H1 (cell line): Measurements from ENCODE around the gene PLXNA3. TPM values are rescaled to one million over a fixed set of nuclear protein-coding genes. Genes with fewer than 3 reads are reported as not detected.

Experiments
- BCL11A ChIP-seq, 2 experiments: IDR thresholded peaks; one replicate each; pipeline ENCODE4 v1.6.1; 2011; ENCODE audit warnings: low read depth in 2 of 2, low read length in 2 of 2, mild to moderate bottlenecking in 2 of 2
- CREB1 ChIP-seq: IDR thresholded peaks from 2 replicates; pipeline ENCODE4 v1.6.1; 2012; ENCODE audit warnings: inconsistent platforms
- CTBP2 ChIP-seq: IDR thresholded peaks from 2 replicates; pipeline ENCODE4 v1.7.0; 2011; ENCODE audit warnings: borderline replicate concordance, mild to moderate bottlenecking, moderate library complexity, mixed read lengths, low read length; ENCODE audit not compliant: insufficient read depth, insufficient read length
- GTF2F1 ChIP-seq: IDR thresholded peaks from 2 replicates; pipeline ENCODE4 v1.6.1; 2012; ENCODE audit warnings: low read depth, low read length, improper control_type of control experiment, borderline replicate concordance
- HDAC2 ChIP-seq, 2 experiments: fragments of 300-600 bp in 1 of 2; sonication (generic) in 1 of 2; IDR thresholded peaks; 2 replicates each; pipeline ENCODE4 v1.6.1; 2011 to 2012; ENCODE audit warnings: low read depth in 2 of 2, low read length in 2 of 2, mild to moderate bottlenecking in 2 of 2, moderate library complexity in 2 of 2, borderline replicate concordance in 1 of 2, inconsistent platforms in 1 of 2
- KDM1A ChIP-seq: fragments of 200-600, 300-600 bp; sonication (generic); IDR thresholded peaks from 2 replicates; pipeline ENCODE4 v1.7.1; 2016; ENCODE audit warnings: mild to moderate bottlenecking, low read length, borderline replicate concordance
- NANOG ChIP-seq: IDR thresholded peaks from 2 replicates; pipeline ENCODE4 v1.6.1; 2011; ENCODE audit warnings: low read length, low read depth, mild to moderate bottlenecking, inconsistent platforms; ENCODE audit not compliant: insufficient read depth, poor library complexity, severe bottlenecking
- PHF8 ChIP-seq: fragments of 200-600 bp; sonication (generic); conservative IDR thresholded peaks from 2 replicates; pipeline ENCODE4 v1.7.1; 2012; ENCODE audit warnings: low read depth, mild to moderate bottlenecking, inconsistent platforms, low read length, moderate library complexity
- RAD21 ChIP-seq, 2 experiments: IDR thresholded peaks in 1 of 2; conservative IDR thresholded peaks in 1 of 2; 2 replicates each; pipeline ENCODE4 v1.6.1; 2011; ENCODE audit warnings: low read depth in 2 of 2, low read length in 2 of 2, improper control_type of control experiment in 1 of 2, inconsistent platforms in 1 of 2, mild to moderate bottlenecking in 1 of 2, moderate library complexity in 1 of 2
- RNF2 ChIP-seq: fragments of 200-900, 300-1000 bp; sonication (generic); IDR thresholded peaks from 2 replicates; pipeline ENCODE4 v1.7.1; 2016; ENCODE audit warnings: borderline replicate concordance, low read depth, mild to moderate bottlenecking, antibody characterized with exemption, low read length; ENCODE audit not compliant: poor library complexity, severe bottlenecking; ENCODE audit errors: missing control alignments
- RXRA ChIP-seq: IDR thresholded peaks from 2 replicates; pipeline ENCODE4 v1.6.1; 2011; ENCODE audit warnings: low read depth, mild to moderate bottlenecking, low read length, moderate library complexity; ENCODE audit not compliant: insufficient read depth
- SIX5 ChIP-seq: IDR thresholded peaks from 2 replicates; pipeline ENCODE4 v1.6.1; 2011; ENCODE audit warnings: mild to moderate bottlenecking, low read depth, low read length
- SP1 ChIP-seq: IDR thresholded peaks from 2 replicates; pipeline ENCODE4 v1.6.1; 2011; ENCODE audit warnings: low read depth, low read length
- SRF ChIP-seq: IDR thresholded peaks from 2 replicates; pipeline ENCODE4 v1.6.1; 2011; ENCODE audit warnings: mild to moderate bottlenecking, low read depth, low read length, moderate library complexity
- TAF7 ChIP-seq: optimal IDR thresholded peaks from 2 replicates; pipeline ENCODE3; 2011; ENCODE audit warnings: low read depth, mild to moderate bottlenecking, inconsistent platforms, low read length, moderate library complexity, borderline replicate concordance
- TBP ChIP-seq: IDR thresholded peaks from 2 replicates; pipeline ENCODE4 v1.6.1; 2011; ENCODE audit warnings: low read depth, low read length, improper control_type of control experiment
- TCF12 ChIP-seq: IDR thresholded peaks from 2 replicates; pipeline ENCODE4 v1.6.1; 2011; ENCODE audit warnings: low read depth, mild to moderate bottlenecking, low read length
- USF2 ChIP-seq: IDR thresholded peaks from 2 replicates; pipeline ENCODE4 v1.6.1; 2011; ENCODE audit warnings: low read length, improper control_type of control experiment
- ZNF274 ChIP-seq: IDR thresholded peaks from 2 replicates; pipeline ENCODE4 v1.7.0; 2012; ENCODE audit warnings: low read length, borderline replicate concordance; ENCODE audit errors: extremely low read depth
- polyA plus RNA-seq, 7 experiments: library from polyadenylated mRNA; depleted of rRNA in 3 of 7; stranded (reverse) in 5 of 7; unstranded in 2 of 7; fragments of >200 nt in 5 of 7; fragments of 200-250 nt in 2 of 7; gene quantifications; 1 replicate in 5 of 7; 2 replicates in 1 of 7; 4 replicates in 1 of 7; pipeline versions ENCODE4 v1.2.1 to v1.2.3, GENCODE V29; 2011 to 2013; ENCODE audit warnings: missing spikeins in 2 of 7, mixed read lengths in 2 of 7
- total RNA-seq: library from RNA; stranded (reverse); fragmentation: NEBNext Ultra II Directional; extraction: Animal tissue kit (Norgen Biotek cat#: 25700); gene quantifications from 2 replicates; pipeline ENCODE4 v1.2.1, GENCODE V29; 2021

Gene PLXNA3
- total and polyA plus RNA-seq, 2 of the 8 experiments (the other 6 are each of a cell fraction or from before 2014, with no cell fraction given) = 10.7 to 18.2 TPM

GRCh38 chrX:154490414-154491083 lies 32.5 kb downstream of the PLXNA3 start, which contains the start of gene SLC10A3 (continued):
- TF ChIP-seq GTF2F1 (no peak), NANOG (no peak), RNF2 (no peak), TCF12 (no peak), CTBP2 (no peak), RAD21 (IDR thresholded peaks at IDR 0.05 in 1 of 2, conservative IDR thresholded peaks at IDR 0.05 in 1 of 2; ENCODE audit: low read depth in 2 of 2, low read length in 2 of 2) (peak in 1 of 2 experiments; percentile 23; a peak in 2 of 4 replicates), RXRA (no peak), PHF8 (peak; percentile 52; the same call in 1 of the 2 replicates), BCL11A (IDR thresholded peaks at IDR 0.05; ENCODE audit: low read depth in 2 of 2, low read length in 2 of 2) (no peak), SRF (no peak), TBP (peak; percentile 58), SIX5 (no peak), SP1 (no peak), CREB1 (peak; percentile 91), HDAC2 (IDR thresholded peaks at IDR 0.05; ENCODE audit: borderline replicate concordance in 1 of 2, low read depth in 2 of 2, low read length in 2 of 2) (no peak), ZNF274 (no peak), KDM1A (no peak), USF2 (no peak), TAF7 (peak; percentile 45)
